Neural cell (in vitro differentiated cells): ENCODE results near the gene SUPT3H.

Source experiments
- EP300 ChIP-seq: fragments of 450-650 bp; conservative IDR thresholded peaks from 2 replicates; pipeline ENCODE4 v1.6.1; 2014; ENCODE audit warnings: antibody characterized with exemption, mild to moderate bottlenecking, moderate library complexity; ENCODE audit not compliant: poor library complexity, severe bottlenecking
- EZH2 ChIP-seq: fragments of 200-600, 300-800 bp; shearing (Covaris generic), sonication (generic); IDR thresholded peaks from 2 replicates; pipeline ENCODE4 v1.6.1; 2014; ENCODE audit warnings: antibody characterized with exemption, low read length, borderline replicate concordance, mild to moderate bottlenecking; ENCODE audit not compliant: insufficient read depth, poor library complexity, severe bottlenecking
- POLR2AphosphoS5 ChIP-seq: IDR thresholded peaks from 2 replicates; pipeline ENCODE4 v1.6.1; 2012
- TAF1 ChIP-seq: IDR thresholded peaks from 2 replicates; pipeline ENCODE4 v1.6.1; 2012; ENCODE audit warnings: low read depth
- TF ChIP-seq, protein P1 (sequence below): fragments of 450-650 bp; IDR thresholded peaks from 2 replicates; pipeline ENCODE4 v1.5.1; 2014; ENCODE audit warnings: antibody characterized with exemption, mild to moderate bottlenecking, moderate library complexity; ENCODE audit not compliant: poor library complexity, severe bottlenecking

DNA sequence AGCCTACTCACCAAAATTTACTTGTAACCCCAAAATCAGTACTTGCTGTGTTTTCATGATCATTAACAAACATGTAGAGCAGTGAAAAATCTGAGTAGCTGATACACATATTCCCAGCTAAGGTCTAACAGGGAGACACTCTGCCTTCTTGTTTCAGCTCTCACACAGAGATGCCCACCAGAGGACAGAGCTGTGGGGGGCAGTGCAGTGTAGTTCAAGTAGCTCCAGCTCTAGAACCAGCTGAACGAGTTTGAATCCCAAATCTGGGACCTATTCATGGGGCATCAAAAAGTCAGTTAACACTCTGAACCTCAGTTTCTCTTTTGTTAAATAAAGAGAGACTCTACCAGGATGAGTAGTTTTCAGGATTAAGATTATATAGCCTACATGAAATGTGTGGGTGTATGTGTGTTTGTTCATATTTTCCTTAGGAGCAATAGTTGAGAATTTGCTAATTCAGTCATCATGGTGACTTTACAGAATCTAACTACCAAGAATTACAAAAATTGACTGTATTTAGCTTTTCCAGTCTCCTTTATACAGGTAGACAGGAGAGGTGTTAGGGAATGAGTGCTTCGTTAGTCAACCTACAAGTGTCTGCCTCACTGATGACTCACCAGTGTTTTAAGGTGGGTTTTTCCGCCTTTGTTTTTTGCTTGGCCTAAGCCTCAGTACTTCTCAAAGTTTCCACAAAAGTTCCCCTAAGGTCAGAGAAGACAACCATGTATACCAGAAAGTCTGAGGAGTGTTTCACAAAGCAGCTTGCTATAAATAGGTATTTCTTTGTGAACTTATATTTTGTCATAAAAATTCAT, 213.6 kb downstream of the SUPT3H start:
- TF ChIP-seq, protein P1, sequence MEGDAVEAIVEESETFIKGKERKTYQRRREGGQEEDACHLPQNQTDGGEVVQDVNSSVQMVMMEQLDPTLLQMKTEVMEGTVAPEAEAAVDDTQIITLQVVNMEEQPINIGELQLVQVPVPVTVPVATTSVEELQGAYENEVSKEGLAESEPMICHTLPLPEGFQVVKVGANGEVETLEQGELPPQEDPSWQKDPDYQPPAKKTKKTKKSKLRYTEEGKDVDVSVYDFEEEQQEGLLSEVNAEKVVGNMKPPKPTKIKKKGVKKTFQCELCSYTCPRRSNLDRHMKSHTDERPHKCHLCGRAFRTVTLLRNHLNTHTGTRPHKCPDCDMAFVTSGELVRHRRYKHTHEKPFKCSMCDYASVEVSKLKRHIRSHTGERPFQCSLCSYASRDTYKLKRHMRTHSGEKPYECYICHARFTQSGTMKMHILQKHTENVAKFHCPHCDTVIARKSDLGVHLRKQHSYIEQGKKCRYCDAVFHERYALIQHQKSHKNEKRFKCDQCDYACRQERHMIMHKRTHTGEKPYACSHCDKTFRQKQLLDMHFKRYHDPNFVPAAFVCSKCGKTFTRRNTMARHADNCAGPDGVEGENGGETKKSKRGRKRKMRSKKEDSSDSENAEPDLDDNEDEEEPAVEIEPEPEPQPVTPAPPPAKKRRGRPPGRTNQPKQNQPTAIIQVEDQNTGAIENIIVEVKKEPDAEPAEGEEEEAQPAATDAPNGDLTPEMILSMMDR = no peak
- TF ChIP-seq POLR2AphosphoS5 (no peak), TAF1 (no peak), EP300 (no peak), EZH2 (no peak)
